Neuron (in vitro differentiated cells): ENCODE data around the gene MPC1.
"Not testable (repeated sequence)": the region's sequence is repeated elsewhere in the genome, so short reads cannot be mapped to it uniquely, and the experiment has no call there.

Experiments used
- H2AFZ ChIP-seq: one replicate; pipeline ENCODE4 v1.6.1; 2013; ENCODE audit warnings: low read depth, mild to moderate bottlenecking, inconsistent platforms, low read length, moderate library complexity
- H3K27me3 ChIP-seq: one replicate; pipeline ENCODE4 v1.6.1; 2013; ENCODE audit warnings: low read length; ENCODE audit not compliant: insufficient read depth
- H3K36me3 ChIP-seq: one replicate; pipeline ENCODE4 v1.6.1; 2013; ENCODE audit warnings: low read length; ENCODE audit not compliant: insufficient read depth
- H3K4me1 ChIP-seq: one replicate; pipeline ENCODE4 v1.6.1; 2013; ENCODE audit warnings: low read length; ENCODE audit not compliant: insufficient read depth
- H3K4me3 ChIP-seq: 2 replicates; pipeline ENCODE4 v1.5.1; 2013; ENCODE audit warnings: mild to moderate bottlenecking, low read length, moderate library complexity
- H3K9me3 ChIP-seq: one replicate; pipeline ENCODE4 v1.6.1; 2013; ENCODE audit warnings: low read length

MPC1 gene

GRCh38 chr6:166415306-166415705, 32.6 kb upstream of the MPC1 start:
- Histone ChIP-seq H3K9me3 (peaks cover 3% of the 10 kb centered on the region), H3K4me1 (no peaks in the 10 kb centered on the region), H2AFZ (no peak overlapping the region), H3K4me3 (no peak overlapping the region), H3K27me3 (no peaks in the 10 kb centered on the region), H3K36me3 (peaks cover 43% of the 10 kb centered on the region)

GRCh38 chr6:166413491-166413951, 30.8 kb upstream of the MPC1 start:
- Histone ChIP-seq H3K36me3 (peaks cover 33% of the 10 kb centered on the region), H3K9me3 (peaks cover 3% of the 10 kb centered on the region), H2AFZ (no peak overlapping the region), H3K4me3 (no peak overlapping the region), H3K4me1 (no peaks in the 10 kb centered on the region), H3K27me3 (no peaks in the 10 kb centered on the region)

DNA sequence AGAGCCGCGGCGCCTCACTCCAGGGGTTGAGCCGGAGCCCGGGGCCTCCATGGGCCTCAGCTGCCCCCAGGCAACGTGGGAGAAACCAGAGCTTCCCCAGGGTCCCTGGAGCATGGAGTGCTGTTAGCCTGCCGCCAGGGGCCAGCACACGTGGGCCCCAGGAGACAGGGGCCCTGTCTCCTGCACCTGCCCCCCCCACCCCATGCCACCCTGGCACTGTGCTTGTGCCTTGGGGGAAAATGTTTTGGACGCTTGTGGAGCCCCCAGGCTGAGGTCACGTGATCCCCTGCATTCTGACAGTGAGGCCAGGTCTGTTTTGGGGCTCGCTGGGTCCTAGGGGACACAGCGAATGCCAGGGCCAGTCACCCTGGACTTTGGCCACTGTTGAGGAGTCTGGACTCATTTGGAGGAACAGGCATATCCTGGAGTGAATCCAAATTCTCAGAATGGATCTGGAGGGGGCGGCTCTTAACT, 30.2 kb upstream of the MPC1 start:
- Histone ChIP-seq H2AFZ (no peak overlapping the region), H3K36me3 (peaks cover 28% of the 10 kb centered on the region), H3K4me3 (no peak overlapping the region), H3K4me1 (no peaks in the 10 kb centered on the region), H3K9me3 (peaks cover 3% of the 10 kb centered on the region), H3K27me3 (no peaks in the 10 kb centered on the region)

DNA sequence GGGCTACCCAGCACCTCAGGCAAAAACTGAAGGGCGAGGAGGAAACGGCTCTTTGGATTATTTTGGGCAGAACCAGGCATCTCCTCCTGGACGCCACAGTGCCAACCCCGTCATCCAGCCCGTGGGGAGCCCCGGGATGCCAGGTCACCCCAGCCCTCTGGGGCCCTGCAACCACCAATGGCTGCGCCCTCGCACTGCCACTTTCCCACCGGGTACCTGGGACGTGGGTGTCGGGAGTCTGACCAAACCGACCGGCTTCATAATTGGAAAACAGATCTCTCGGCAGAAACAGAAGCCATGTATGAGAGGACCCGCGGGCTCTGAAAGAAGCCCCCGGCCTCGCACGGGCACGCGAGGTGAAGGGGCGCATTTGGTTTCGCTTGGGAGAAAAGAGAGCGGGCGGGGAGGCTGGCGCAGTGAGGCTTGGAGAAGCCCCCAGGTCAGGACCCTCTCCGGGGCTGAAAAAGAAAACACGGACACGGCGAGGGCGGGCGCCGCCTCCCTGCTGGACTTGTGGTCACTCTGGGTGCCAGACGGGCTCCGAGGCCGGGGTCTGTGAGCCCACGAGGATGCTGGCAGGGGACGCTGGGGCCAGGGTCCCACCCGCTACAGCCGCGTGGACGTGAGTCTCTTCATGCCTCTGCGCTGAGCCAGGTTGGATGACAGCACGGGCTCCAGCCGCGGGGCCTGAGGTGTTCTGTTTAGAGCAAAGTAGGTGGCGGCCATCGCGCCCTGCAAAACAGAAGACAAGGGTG, 29.6 kb upstream of the MPC1 start:
- peaks cover 27% of the 10 kb centered on the region for H3K36me3 ChIP-seq
- H3K4me3 ChIP-seq: no peak overlapping the region
- peaks cover 3% of the 10 kb centered on the region for H3K9me3 ChIP-seq
- no peak overlapping the region for H2AFZ ChIP-seq
- H3K4me1 ChIP-seq: no peaks in the 10 kb centered on the region
- no peaks in the 10 kb centered on the region for H3K27me3 ChIP-seq

- Histone ChIP-seq H3K36me3 (peaks cover 22% of the 10 kb centered on the region), H3K4me1 (no peaks in the 10 kb centered on the region), H3K27me3 (no peaks in the 10 kb centered on the region), H3K9me3 (peaks cover 3% of the 10 kb centered on the region), H2AFZ (no peak overlapping the region), H3K4me3 (no peak overlapping the region)
Measured at GRCh38 chr6:166411721-166412151, 29.0 kb upstream of the MPC1 start.

GRCh38 chr6:166411271-166411670, 28.5 kb upstream of the MPC1 start:
- H2AFZ ChIP-seq: no peak overlapping the region
- no peak overlapping the region for H3K4me3 ChIP-seq
- peaks cover 22% of the 10 kb centered on the region for H3K36me3 ChIP-seq
- peaks cover 3% of the 10 kb centered on the region for H3K9me3 ChIP-seq
- no peaks in the 10 kb centered on the region for H3K4me1 ChIP-seq
- no peaks in the 10 kb centered on the region for H3K27me3 ChIP-seq

DNA sequence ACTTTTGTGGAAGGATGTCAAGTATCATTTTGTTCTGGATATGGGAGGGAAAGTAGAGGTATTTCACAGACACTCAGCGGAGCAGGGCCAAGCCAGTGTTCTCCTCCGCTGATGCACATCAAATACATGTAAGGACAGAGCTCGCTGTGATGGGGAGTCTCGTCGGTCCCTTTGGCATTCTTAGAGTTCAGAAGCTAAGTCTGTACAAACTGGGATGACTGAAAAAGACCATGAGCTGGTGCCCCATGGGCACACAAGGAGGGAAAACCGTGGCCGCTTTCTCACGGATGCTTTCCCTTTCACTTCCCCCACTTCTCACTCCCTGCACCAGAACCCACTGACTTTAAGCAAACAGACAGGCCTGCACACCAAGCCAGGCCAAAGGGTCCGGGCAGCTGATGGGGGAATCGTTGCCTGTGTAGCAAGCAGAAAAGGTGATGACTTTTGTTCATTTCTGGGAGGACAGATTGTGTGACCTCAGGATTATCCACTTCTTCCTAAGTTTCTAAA, 27.7 kb upstream of the MPC1 start:
- no peaks in the 10 kb centered on the region for H3K27me3 ChIP-seq
- H3K9me3 ChIP-seq: no peaks in the 10 kb centered on the region
- H3K36me3 ChIP-seq: peaks cover 22% of the 10 kb centered on the region
- H3K4me1 ChIP-seq: no peaks in the 10 kb centered on the region
- H2AFZ ChIP-seq: no peak overlapping the region
- H3K4me3 ChIP-seq: no peak overlapping the region

GRCh38 chr6:166408936-166409755, 26.4 kb upstream of the MPC1 start:
- Histone ChIP-seq H3K4me3 (no peak overlapping the region), H2AFZ (no peak overlapping the region), H3K36me3 (peaks cover 18% of the 10 kb centered on the region), H3K4me1 (no peaks in the 10 kb centered on the region), H3K9me3 (no peaks in the 10 kb centered on the region), H3K27me3 (no peaks in the 10 kb centered on the region)

DNA sequence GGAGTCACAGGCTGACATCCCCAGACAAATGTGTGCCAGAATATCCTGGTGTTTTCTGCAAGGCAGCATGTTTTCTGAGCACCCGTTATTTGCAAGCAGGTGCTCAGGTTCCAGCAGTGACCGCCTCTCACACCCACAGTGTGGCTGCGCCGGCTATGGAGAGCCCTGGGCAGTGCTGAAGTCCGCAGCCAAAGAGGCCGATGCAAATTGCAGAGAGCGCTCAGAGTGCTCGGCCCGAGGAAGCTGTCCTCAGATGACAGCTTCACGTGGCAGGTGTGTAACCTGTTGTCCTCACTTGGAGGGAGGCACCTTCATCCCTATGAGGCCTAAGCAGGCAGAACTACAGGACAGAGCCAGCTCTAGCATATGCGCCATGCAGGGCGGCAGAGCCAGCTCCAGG, 23.5 kb upstream of the MPC1 start:
- Histone ChIP-seq H2AFZ (no peak overlapping the region), H3K36me3 (peaks cover 6% of the 10 kb centered on the region), H3K4me1 (no peaks in the 10 kb centered on the region), H3K4me3 (no peak overlapping the region), H3K27me3 (no peaks in the 10 kb centered on the region), H3K9me3 (no peaks in the 10 kb centered on the region)

DNA sequence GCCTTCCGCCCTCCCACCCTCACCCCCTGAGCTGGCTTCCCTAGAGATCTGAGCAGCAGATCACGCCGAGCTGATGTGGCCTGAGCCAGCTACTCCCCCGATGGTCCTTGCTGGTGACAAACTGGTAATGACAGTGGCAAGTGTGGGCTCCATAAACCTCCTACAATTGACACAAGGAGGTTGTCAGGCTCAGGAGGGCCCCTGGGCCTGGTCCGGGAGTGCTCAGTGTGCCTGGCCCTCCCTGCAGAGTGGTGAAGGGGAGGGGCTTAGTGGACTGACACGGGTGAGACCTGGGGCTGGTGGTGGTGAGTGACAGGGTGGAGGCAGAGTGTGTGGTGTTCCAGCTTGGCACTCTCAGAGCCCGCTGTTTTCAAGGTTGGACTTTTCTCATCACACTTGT, 22.6 kb upstream of the MPC1 start:
- no peaks in the 10 kb centered on the region for H3K4me1 ChIP-seq
- no peak overlapping the region for H2AFZ ChIP-seq
- no peaks in the 10 kb centered on the region for H3K27me3 ChIP-seq
- H3K9me3 ChIP-seq: no peaks in the 10 kb centered on the region
- no peak overlapping the region for H3K4me3 ChIP-seq
- H3K36me3 ChIP-seq: peaks cover 6% of the 10 kb centered on the region

GRCh38 chr6:166402582-166403277, 20.0 kb upstream of the MPC1 start:
- H3K4me1 ChIP-seq: no peaks in the 10 kb centered on the region
- H3K27me3 ChIP-seq: no peaks in the 10 kb centered on the region
- no peaks in the 10 kb centered on the region for H3K36me3 ChIP-seq
- no peaks in the 10 kb centered on the region for H3K9me3 ChIP-seq
- no peak overlapping the region for H2AFZ ChIP-seq
- no peak overlapping the region for H3K4me3 ChIP-seq

GRCh38 chr6:166400649-166401250, 18.0 kb upstream of the MPC1 start:
- not testable (repeated sequence) for H3K4me3 ChIP-seq, H3K27me3 ChIP-seq, H3K4me1 ChIP-seq, H3K36me3 ChIP-seq, H2AFZ ChIP-seq, H3K9me3 ChIP-seq
